Chondrocyte (in vitro differentiated cells): ENCODE results near the gene BPNT1. TPM values are rescaled to one million over a fixed set of nuclear protein-coding genes. Genes with fewer than 3 reads are reported as not detected.

ENCODE experiments used
- DNase-seq: peaks from one replicate; pipeline ENCODE4 v3.0.0; 2021; ENCODE audit warnings: mixed read lengths, low spot score
- H3K27ac Mint-ChIP-seq: one replicate; pipeline ENCODE4 v1.8.0; 2021; ENCODE audit warnings: mild to moderate bottlenecking, moderate library complexity, mixed read lengths; ENCODE audit not compliant: unreplicated experiment
- H3K27me3 Mint-ChIP-seq: 2 replicates; pipeline ENCODE4 v1.8.0; 2021; ENCODE audit warnings: low read depth, mixed read lengths
- H3K36me3 Mint-ChIP-seq: 2 replicates; pipeline ENCODE4 v1.8.0; 2021; ENCODE audit warnings: low read depth, mixed read lengths
- H3K4me1 Mint-ChIP-seq: 2 replicates; pipeline ENCODE4 v1.8.0; 2021; ENCODE audit warnings: low read depth, mild to moderate bottlenecking, mixed read lengths
- H3K4me3 Mint-ChIP-seq: one replicate; pipeline ENCODE4 v1.8.0; 2021; ENCODE audit warnings: mild to moderate bottlenecking, moderate library complexity, mixed read lengths; ENCODE audit not compliant: unreplicated experiment
- H3K9me3 Mint-ChIP-seq: 2 replicates; pipeline ENCODE4 v1.8.0; 2021; ENCODE audit warnings: low read depth, mixed read lengths
- CTCF ChIP-seq: fragments of 200-600 bp; sonication (generic); IDR thresholded peaks from 2 replicates; pipeline ENCODE4 v1.5.0; 2021; ENCODE audit warnings: antibody characterized with exemption, mild to moderate bottlenecking, moderate library complexity
- total RNA-seq: library from RNA; stranded (reverse); gene quantifications from 3 replicates; pipeline ENCODE4 v1.2.1, GENCODE V29; 2021

The BPNT1 gene
- total RNA-seq, 1 donor from 2014 or later: 16.3 TPM

GRCh38 chr1:220046052-220046930, 43.3 kb downstream of the BPNT1 start, which contains the start of gene EPRS1:
Gene EPRS1, minus strand, starts transcription at chr1:220046505. Its CDS starts 117 bp downstream, at chr1:220046388.
- H3K9me3 Mint-ChIP-seq: no peaks in the 10 kb centered on the region
- no peaks in the 10 kb centered on the region for H3K27me3 Mint-ChIP-seq
- TF ChIP-seq CTCF: peak; percentile 81
- H3K27ac Mint-ChIP-seq: peak within 1 kb of the TSS; percentile 96
- peaks cover 38% of the 10 kb centered on the region for H3K4me1 Mint-ChIP-seq
- H3K4me3 Mint-ChIP-seq: peak within 1 kb of the TSS; percentile 89
- peaks cover 4% of the 10 kb centered on the region for H3K36me3 Mint-ChIP-seq
- peak; percentile 98 for DNase-seq

- no peak for DNase-seq
- Mint-ChIP-seq H3K36me3 (peaks cover 4% of the 10 kb centered on the region), H3K4me3 (peak overlapping the region; percentile 89), H3K9me3 (no peaks in the 10 kb centered on the region), H3K4me1 (peaks cover 41% of the 10 kb centered on the region), H3K27ac (peak overlapping the region; percentile 96), H3K27me3 (no peaks in the 10 kb centered on the region)
- no peak for TF ChIP-seq CTCF
Observed at GRCh38 chr1:220045356-220046051, 44.1 kb downstream of the BPNT1 start.

GRCh38 chr1:220044678-220045355, 44.8 kb downstream of the BPNT1 start:
- no peaks in the 10 kb centered on the region for H3K27me3 Mint-ChIP-seq
- H3K27ac Mint-ChIP-seq: peak overlapping the region; percentile 96
- peaks cover 4% of the 10 kb centered on the region for H3K36me3 Mint-ChIP-seq
- H3K9me3 Mint-ChIP-seq: no peaks in the 10 kb centered on the region
- DNase-seq: no peak
- no peak for TF ChIP-seq CTCF
- peak overlapping the region; percentile 89 for H3K4me3 Mint-ChIP-seq
- H3K4me1 Mint-ChIP-seq: peaks cover 41% of the 10 kb centered on the region

GRCh38 chr1:220043646-220044045, 45.9 kb downstream of the BPNT1 start:
- H3K36me3 Mint-ChIP-seq: peaks cover 8% of the 10 kb centered on the region
- DNase-seq: no peak
- H3K27me3 Mint-ChIP-seq: no peaks in the 10 kb centered on the region
- TF ChIP-seq CTCF: no peak
- peak overlapping the region; percentile 34 for H3K4me3 Mint-ChIP-seq
- H3K9me3 Mint-ChIP-seq: no peaks in the 10 kb centered on the region
- H3K4me1 Mint-ChIP-seq: peaks cover 41% of the 10 kb centered on the region
- H3K27ac Mint-ChIP-seq: peak overlapping the region; percentile 9
